Mammary epithelial cell (primary cell): ENCODE data around the gene KIF1A.

Source experiments
- CTCF ChIP-seq, 2 donors: IDR thresholded peaks in 1 of 2; conservative IDR thresholded peaks in 1 of 2; 2 replicates each; pipeline ENCODE4 v1.5.1; 2011 to 2012; ENCODE audit warnings: inconsistent platforms in 2 of 2, low read length in 2 of 2, mild to moderate bottlenecking in 2 of 2, control low read depth in 1 of 2, low read depth in 1 of 2; ENCODE audit not compliant: insufficient read depth in 1 of 2; ENCODE audit errors: extremely low read depth in 1 of 2
- EZH2 ChIP-seq: IDR thresholded peaks from 2 replicates; pipeline ENCODE4 v1.6.1; 2012; ENCODE audit warnings: low read length, inconsistent platforms, borderline replicate concordance

- TF ChIP-seq CTCF (conservative IDR thresholded peaks at IDR 0.05 in 1 of 2, IDR thresholded peaks at IDR 0.05 in 1 of 2; ENCODE audit: extremely low read depth in 1 of 2, insufficient read depth in 1 of 2, low read depth in 1 of 2, low read length in 2 of 2) (no peak), EZH2 (no peak)
These were observed 13.6 kb downstream of the KIF1A start for GRCh38 chr2:240806459-240806858.
